8988T (cell line): Measurements from ENCODE around the gene STX11.
"Not testable (repeated sequence)": the region's sequence is repeated elsewhere in the genome, so short reads cannot be mapped to it uniquely, and the experiment has no call there.

Experiments used
- DNase-seq: peaks from one replicate; pipeline ENCODE4 v3.0.0; 2011

Gene STX11

DNA sequence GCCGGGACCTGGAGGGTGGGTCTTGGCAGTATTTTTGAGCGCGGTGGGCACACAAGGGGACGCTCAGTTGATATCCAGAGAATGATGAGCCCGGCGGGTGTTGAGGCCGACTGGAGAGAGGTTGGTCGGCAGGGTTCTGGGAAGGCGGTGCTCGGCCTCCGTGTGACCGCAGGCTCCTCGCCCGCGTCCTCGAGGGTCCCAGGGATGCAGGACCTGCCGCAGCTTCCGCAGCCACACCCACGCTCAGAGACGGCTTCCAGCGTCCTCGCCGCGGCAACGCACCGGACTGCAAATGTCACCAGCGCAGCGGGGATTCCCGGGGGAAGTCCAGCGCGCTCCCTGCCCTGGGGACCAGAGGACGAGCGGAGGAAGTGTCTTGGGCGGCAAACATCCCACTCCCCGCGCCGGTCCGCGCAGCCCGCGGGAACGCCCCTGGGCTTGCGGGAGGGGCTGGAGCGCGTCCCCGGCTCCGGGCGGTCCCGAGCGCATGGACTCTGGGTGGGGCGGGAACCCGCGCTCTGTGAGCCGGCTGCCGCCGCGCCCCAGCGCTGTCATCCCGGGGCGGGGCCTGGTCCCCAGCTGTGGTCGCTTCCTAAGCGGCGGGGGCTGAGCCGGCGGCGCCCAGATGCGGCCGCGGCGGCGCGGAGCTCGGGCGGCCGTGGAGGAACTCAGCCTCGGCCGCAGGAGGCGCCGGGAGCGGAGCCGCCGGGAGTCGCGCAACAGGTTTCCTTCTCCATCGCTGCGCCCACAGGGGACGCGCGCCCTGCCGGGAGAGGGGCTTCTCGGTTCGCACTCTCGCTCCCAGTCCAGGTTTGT lies at the start of gene STX11:
STX11 (plus strand) TSS at position 624 of the 816 bp plus-strand sequence. CDS start 36,111 bp downstream, outside the sequence.
- peak; percentile 36 for DNase-seq

DNA sequence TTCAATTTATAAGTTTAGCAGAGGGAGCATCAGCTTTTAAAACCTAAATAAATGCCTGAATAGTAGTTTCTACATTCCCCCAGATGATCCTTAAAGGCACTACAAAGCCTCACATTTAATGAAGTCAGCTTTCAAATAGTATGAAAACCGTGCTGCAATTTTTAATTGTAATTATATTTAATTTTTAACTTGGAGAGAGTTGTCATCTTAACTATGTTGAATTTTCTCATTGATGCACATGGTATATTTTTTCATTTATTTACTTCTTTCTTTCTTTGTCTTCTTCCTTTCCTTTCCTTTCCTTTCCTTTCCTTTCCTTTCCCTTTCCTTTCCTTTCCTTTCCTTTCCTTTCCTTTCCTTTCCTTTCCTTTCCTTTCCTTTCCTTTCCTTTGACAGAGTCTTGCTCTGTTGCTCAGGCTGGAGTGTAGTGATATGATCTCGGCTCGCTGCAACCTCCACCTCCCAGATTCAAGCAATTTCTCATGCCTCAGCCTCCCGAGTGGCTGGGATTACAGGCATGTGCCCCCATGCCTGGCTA lies 47.2 kb upstream of the STX11 start:
- no peak for DNase-seq

DNA sequence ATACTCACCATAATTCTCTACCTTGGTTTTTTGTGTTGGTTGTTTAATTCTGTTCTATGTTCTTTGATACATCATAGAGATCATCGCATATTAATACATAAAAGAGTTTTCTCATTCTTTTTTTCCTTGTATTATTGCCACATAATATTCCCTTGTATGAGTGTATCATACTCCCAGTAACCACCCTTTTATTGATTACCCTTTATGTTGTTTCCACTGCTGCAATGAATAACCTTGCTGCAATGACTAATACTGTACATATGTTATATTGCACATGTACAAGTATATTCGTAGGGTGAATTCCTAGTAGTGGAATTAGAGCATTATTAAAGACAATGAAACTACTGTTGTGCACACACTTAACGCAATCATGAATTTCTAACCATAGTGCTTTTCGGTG lies 45.8 kb upstream of the STX11 start:
- DNase-seq, result no peak

DNA sequence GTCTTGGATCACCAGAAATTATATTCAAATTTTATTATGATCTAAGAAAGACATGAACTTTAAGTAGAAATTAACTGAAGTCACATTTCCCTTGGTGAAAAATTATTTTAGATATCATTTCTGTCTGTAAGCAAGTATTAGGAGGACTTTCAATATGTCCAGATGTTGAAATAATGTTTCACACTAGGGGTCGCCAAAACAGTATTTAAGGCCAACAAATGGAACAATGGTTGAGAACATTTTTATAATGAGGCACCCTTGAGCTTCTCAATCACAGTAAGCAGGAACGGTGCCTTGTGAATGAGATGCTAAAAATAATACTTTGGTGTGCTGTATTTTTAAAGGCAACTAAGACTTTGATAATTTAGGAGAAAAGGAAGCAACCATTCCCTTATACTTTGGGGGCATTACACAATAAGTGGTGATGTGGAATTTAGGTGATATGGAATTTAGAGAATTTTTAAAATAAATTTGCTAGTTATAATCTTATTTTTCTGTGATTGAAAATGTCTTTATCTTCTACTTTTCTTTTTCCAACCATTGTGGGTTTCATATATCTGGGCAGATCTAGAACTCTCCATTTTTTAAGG lies 45.3 kb upstream of the STX11 start:
- DNase-seq, result no peak

DNA sequence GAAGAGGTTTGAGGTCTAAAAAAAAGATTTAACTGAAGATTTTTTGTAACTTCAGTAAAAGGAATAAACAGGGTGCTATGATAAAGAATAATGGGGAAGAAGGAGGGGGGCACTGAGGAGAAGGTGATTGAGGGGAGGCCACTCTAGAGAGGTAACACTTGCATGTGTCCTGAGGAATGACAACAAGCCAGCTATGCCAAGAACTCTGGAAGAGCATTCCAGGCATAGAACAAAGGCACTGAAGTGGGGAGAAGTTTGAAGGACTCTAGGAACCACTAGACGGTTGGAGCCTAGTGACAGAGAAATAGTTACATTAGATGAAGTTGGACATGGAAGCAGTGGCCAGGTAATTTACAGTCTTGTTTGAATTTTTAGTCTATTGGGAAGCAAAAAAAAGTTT lies 44.1 kb upstream of the STX11 start:
- no peak for DNase-seq

DNA sequence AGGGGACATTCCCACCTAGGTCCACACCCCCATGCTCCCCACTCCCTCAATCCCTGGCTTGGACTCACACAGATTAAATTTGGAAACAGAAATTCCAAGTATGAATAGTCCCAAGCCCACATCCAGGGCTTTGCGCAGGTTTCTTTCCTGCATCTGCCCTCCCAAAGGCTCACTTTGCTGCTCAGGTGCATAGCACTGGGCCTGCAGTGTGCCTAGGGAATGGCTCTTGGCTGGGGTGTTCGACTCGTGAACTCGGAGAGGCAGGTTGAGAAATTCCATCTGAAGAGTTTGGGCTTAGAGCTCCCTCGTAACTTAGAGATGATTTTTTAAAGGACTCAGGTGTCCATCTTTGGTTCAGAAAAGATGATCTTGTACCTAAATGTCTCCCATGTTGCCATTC lies 40.1 kb upstream of the STX11 start:
- DNase-seq, result no peak

DNA sequence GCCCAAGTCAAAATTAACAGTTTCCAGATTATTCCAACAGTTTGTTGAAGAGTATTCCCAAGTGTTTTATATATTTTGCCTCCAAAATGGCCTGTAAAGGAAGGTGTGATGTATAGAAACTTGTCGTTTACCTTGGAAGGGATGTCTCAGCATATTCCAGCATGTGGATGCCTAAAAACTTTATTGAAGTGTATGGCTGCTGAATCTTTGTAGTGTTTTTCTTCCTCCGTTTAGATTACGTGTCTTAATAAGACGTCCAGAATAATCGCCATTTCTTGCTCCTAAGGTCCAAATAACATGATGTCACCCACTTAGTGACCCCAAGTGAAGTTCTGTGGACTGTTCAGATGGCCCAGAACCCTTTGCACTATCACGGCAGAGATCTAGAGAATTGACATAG lies 37.0 kb upstream of the STX11 start:
- DNase-seq, result no peak

DNA sequence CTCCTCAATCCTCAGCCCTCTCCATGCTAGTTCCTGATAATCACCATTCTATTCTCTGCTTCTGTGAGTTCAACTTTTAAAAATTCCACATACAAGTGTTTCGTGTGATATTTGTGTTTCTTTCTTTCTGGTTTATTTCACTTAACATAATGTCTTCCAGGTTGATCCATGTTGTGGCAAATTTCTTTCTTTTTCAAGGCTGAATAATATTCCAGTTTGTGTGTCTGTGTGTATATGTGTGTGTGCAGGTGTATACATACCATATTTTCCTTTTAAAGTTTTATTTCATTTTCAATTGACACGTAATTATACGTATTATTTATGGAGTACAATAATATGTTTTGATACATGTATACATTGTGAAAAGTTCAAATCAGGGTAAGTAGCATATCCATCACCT lies 35.1 kb upstream of the STX11 start:
- no peak for DNase-seq

DNA sequence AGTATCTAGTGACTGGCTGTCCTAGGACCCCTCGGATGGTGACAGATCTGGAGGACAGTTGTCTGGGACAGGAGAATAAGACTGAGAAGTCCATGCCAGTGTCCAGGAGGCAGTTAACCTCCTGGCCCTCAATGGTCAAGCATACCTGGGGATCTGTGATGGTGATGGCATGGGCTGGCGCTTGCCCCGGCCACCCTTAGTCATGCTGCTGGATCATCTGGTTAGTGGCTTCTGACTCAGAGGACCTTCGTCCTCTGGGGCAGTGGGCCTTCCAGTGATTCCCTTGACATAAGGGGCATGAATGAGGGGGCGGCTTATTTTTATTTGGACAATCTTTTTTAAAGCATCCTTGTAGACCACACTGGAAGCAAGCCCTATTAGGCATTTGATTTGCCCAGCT lies 30.9 kb upstream of the STX11 start:
- no peak for DNase-seq

DNA sequence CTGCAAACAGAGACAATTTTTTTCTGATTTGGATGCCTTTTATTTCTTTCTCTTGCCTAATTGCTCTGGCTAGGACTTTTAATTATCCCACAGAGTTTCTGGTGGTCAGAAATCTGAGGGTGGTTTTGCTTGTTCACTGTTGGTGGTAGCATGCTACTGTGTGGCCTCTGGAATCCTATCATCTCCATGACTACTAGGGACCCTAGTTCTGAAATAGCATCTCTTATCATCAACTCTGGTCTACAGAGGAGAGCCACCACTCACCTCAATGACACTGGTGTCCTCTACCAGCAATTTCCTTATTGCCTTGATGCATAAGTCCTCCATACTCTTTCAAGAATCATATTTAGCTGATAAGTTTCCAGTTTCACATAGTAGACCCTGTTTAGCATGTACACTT lies 27.5 kb upstream of the STX11 start:
- no peak for DNase-seq

DNA sequence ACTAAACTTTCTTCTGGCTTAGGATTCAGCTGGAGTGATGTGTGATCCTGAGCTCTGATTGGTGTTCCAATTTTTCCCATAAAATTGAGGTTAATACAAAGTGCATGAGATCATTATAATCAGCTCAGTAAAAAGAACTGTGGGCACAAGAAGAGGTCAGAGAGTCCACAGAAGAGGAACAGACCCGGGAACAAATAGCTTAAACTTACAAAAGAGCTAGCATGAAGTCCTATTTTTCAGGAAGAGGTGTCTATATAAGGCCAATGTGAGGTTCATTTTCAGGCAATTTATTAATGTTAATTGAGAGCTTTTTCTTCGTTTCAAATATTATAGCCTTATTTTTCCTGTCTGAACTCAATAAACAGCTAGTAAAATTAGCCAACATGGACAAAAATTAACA lies 26.9 kb upstream of the STX11 start:
- DNase-seq, result no peak

DNA sequence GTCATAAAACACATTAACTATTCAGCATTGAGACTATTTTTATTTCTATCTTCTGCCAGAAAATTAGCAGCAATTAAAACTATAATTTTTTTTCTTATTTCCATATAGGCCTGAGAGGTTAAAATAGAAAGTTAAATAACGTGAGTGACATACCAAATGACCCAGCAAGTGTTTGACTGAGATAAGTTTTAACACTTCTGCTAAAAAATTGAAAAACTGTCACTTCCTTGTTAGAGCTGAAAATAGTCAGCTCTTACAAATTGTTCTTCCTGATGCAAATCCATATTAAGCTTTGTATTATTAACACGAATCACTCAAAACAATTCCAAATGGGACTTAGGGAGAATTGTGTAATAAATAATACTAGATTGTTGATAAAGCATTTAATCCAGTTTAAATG lies 26.5 kb upstream of the STX11 start:
- DNase-seq, result no peak

DNA sequence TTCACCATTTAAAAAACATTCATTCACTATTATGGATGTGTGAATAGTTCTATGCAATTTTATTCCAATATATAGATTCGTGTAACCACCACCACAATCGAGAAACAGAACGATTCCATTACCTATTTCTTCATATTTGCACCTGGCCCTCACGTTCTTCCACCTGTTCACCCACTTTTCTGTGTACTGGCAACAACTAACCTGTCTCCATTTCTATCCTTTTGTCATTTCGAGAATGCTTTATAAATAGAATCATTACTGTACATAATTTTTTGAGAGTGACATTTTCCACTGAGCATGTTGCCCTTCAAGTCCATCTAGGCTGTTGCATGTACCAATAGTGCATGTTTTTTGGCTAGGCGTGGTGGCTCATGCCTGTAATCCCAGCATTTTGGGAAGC lies 23.2 kb upstream of the STX11 start:
- DNase-seq, result no peak

DNA sequence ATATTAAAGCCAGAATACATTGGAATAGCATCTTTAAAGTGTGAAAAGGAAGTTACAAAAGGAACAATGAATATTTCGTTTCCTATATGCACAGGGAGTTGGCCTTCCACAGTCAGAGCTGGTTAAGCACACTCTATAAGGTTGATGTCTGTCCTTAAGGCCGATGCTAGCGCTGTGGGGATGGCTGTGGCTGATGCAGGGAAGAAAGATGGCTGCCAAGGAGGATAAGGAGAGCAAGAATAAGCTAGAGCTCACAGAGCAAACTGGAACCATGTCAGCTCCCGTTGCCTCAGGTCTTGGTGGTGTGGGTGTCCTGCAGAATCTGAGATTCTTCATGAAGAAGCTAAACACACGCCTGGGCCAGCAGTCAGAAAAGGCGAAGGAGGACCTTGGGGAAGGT lies 20.8 kb upstream of the STX11 start:
- no peak for DNase-seq

DNA sequence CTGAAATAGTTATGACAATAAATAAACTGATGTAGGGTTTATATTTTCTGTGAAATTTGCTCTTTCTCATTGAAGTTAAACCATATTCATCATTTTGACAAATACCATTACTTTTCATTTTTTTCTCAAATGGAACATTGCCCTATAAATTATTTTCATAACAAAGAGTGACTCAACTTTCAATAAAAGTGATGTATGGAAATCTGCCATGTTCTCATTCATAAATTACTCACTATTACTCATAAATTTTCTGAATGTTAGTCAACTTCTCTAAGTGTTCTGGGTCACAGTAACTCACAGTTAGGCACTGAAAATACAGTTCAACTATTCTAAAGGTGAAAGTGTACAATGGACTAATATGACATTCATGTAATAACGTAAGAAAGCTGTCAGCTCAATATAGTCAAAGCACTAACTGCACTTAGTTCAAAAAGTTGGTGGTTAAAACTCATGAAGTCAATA lies 19.0 kb upstream of the STX11 start:
- DNase-seq, result no peak

DNA sequence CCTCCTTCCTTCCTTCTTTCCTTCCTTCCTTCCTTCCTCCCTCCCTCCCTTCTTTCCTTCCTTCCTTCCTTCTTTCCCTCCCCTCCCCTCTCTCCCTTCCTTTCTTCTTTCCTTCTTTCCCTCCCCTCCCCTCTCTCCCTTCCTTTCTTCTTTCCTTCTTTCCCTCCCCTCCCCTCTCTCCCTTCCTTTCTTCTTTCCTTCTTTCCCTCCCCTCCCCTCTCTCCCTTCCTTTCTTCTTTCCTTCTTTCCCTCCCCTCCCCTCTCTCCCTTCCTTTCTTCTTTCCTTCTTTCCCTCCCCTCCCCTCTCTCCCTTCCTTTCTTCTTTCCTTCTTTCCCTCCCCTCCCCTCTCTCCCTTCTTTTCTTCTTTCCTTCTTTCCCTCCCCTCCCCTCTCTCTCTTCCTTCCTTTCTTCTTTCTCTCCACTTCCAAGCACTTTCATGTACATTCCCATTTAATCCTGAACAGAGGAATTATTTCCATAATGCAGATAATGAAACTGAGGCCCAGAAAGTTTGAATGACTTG lies 18.1 kb upstream of the STX11 start:
- not testable (repeated sequence) for DNase-seq

DNA sequence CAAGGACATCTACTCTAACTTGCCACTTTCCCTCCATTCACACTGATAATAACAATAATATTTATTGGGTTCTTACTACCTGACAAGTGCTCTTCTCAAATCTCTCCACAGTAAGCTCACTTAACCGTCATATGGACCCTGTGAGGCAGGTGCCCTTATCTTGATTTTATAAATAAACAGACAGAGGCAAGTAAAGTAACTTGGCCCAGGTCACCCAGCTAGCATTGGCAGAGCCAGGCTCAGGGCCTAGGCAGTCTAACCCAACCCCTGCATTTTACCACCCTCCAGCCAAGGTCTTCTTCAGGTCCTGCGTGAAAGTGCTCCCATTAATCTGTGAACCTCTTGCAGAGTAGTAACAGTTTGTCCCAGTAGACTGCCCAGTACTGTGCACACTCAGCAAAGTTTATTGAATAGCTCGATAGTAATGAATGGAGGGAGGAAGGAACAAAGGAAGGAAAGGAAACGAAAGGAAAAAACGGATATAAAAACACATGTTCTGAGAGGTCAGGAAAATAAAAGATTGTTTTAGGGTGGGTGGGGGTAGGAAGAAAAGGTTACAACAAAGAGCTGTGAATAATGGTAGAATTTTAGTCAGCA lies 17.0 kb upstream of the STX11 start:
- no peak for DNase-seq

DNA sequence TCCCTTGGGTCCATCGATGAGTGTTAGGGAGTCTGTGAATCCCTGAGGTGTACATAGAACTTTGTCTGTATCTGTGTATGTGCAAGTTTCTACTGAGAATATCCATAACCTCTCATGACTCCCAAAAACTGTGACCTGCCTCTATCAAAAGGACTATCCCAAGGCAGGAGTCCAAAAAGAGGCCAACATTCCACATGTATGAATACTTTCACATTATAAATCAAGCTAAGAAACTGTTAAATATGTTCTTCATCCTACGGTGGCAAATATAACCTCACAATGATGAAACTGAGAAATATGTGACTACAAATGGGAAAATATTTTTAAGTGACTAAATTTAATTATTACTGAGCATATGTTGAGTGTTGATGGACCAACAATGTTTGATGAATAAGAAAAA lies 16.1 kb upstream of the STX11 start:
- no peak for DNase-seq

DNA sequence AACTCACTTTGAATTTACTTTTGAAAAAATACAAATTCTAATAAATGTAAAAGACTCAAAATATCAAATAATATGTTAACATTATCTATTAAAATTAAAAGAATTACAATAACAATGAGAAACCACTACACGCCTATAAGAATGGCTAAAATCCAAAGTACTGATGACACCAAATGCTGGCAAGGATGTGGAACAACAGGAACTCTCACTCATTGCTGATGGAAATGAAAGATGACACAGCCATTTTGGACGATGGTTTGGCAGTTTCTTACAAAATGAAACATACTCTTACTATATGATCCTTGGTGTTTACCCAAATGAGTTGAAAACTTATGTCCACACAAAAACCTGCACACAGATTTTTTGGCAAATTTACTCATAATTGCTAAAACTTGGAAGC lies 15.6 kb upstream of the STX11 start:
- DNase-seq, result no peak

DNA sequence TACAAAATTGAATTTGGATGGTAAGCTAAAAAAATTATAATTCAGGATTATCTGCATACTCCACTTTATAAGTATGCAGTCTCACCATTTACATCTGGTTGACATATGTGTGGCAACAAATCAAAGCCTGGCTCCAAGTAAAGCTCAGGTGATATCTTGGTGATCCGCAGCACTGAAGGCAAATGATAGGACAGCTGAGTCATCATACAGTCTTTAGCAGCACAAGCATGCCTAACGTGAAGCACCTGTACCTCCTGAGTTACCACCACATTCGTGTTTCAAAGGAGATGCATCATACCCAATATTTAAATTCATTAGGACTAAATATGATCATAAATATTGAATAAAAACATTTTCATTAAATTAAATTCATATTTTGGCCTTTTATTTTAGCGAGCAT lies 11.8 kb upstream of the STX11 start:
- no peak for DNase-seq

DNA sequence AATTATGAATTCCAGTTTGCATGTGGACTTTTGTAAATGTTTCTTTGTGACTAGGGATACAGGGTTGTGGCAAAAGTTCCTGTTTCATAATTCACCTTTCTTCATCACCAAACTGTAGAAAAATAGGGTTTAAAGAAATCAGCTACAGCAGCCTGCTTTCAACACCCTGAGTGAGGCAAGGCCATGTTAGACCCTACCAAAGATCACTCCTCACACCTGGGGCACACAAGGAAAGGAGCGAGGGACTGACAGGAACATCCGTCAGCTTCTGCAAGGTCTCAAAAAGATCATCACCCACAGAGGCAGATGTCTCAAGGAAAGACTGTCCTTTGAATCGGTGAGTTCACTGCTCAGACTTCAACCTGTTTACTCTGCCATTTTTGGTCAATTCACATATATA lies 10.5 kb upstream of the STX11 start:
- DNase-seq, result no peak

DNA sequence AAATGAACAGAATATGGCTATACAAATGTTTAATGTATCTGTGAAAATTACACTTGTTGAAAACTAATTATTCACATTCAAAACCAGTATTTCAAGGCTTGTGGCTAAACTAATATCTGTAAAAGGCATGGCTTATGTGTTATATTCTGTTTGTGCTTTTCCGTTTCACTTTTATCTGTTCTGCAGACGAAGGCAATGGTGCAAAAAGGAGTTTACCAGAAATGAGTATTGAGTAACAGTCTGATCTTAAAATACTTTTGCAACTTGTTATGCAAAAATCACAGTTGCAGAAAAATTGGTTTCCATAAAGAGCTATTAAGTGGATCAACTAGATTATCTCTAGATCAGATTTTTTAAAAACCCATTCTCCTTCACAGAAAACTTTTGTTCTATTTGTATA lies 9.4 kb upstream of the STX11 start:
- no peak for DNase-seq

DNA sequence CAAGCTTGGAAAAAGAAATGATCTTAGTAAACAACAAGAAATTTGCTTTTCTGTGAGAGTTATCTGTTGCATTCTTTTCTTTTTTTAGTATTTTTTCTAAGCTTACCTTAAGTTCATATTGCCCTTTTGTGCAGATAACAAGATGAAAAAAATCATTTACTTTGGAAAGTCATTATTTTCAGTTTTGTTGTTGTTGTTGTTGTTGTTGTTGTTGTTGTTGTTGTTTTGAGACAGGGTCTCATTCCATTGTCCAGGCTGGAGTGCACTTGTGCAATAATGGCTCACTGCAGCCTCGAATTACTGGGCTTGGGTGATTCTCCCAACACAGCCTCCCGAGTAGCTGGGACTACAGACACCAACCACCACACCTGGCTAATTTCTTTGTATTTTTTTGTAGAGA lies 8.8 kb upstream of the STX11 start:
- no peak for DNase-seq

DNA sequence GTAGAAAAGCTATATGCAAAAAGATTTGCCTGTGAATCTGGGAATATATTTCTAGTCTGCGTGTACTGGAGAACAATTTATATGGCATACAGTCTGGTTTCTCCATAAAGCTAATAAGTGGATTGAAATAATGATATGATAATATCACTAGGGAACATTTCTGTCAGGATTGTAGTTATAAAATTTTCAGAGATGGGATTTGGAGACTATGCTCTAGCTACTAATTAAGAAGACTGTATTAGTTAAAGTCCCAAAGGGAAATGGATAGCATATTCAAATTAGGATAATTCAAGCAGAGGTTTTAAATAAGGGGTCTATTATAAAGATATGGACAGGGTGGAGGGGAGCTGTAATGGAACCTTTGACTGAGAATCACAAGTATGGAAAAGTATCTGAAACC lies 7.2 kb upstream of the STX11 start:
- no peak for DNase-seq
